Measurements from ENCODE around the gene ACTG1.

Gene ACTG1

DNA sequence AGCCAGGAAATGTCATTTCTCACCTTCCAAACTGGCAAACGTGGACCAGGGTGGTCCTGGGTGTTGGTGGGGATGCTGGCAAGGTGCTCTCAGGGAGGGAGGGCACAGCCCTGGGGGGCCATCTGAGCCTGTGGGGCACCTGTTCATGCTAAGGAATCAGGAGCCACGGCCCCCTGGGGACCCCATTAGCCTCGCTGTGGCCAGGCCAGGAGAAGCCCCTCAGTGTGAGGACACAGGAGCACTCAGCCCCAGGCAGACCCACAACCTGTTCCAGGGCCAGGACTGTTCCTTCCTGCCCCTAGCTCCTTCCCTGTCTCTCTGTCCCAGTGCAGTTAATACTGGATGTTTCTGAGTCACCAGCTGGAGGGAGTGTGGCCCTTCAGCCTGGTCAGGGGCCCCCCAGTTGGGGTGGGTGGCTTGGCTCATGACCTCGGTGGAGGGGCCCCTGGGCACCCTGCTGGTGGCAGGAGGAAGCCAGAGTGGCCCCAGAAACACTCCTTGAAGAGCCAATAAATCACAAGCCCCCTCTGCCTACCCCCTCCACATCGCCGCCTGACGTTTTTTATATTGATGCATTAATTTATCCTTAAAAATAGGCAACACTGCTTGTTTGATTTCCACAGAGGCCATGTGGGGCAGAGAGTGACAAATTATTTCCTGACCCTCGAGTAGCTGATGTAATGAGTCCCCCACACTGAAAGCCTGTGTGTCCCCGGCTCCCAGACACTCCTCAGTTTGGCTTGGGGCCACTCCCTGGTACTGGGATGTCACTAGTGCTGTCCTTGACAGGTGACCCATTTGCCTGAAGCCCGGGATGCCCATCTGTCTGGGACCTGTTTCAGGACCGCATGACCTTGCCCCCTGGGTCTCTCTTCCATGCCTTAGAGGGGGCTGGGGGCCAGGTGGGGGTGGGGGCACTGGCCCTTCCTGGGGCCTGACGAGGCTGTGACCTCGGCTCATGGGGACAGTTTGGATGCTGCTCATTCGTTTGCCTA lies 22.3 kb downstream of the ACTG1 start:
- Histone ChIP-seq H3K27me3 (no peaks in the 10 kb centered on the region), H3K9me3 (no peaks in the 10 kb centered on the region), H3K4me1 (peaks cover 12% of the 10 kb centered on the region), H3K4me3 (ENCODE audit: low read depth, low read length) (no peak overlapping the region), H3K36me3 (no peaks in the 10 kb centered on the region)
- DNase-seq, result no peak
- TF ChIP-seq, protein P1, sequence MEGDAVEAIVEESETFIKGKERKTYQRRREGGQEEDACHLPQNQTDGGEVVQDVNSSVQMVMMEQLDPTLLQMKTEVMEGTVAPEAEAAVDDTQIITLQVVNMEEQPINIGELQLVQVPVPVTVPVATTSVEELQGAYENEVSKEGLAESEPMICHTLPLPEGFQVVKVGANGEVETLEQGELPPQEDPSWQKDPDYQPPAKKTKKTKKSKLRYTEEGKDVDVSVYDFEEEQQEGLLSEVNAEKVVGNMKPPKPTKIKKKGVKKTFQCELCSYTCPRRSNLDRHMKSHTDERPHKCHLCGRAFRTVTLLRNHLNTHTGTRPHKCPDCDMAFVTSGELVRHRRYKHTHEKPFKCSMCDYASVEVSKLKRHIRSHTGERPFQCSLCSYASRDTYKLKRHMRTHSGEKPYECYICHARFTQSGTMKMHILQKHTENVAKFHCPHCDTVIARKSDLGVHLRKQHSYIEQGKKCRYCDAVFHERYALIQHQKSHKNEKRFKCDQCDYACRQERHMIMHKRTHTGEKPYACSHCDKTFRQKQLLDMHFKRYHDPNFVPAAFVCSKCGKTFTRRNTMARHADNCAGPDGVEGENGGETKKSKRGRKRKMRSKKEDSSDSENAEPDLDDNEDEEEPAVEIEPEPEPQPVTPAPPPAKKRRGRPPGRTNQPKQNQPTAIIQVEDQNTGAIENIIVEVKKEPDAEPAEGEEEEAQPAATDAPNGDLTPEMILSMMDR (IDR thresholded peaks at IDR 0.05; ENCODE audit: low read depth, low read length), result 0 out of 2 replicates have a peak, but pooled peaks have one; percentile 11

DNA sequence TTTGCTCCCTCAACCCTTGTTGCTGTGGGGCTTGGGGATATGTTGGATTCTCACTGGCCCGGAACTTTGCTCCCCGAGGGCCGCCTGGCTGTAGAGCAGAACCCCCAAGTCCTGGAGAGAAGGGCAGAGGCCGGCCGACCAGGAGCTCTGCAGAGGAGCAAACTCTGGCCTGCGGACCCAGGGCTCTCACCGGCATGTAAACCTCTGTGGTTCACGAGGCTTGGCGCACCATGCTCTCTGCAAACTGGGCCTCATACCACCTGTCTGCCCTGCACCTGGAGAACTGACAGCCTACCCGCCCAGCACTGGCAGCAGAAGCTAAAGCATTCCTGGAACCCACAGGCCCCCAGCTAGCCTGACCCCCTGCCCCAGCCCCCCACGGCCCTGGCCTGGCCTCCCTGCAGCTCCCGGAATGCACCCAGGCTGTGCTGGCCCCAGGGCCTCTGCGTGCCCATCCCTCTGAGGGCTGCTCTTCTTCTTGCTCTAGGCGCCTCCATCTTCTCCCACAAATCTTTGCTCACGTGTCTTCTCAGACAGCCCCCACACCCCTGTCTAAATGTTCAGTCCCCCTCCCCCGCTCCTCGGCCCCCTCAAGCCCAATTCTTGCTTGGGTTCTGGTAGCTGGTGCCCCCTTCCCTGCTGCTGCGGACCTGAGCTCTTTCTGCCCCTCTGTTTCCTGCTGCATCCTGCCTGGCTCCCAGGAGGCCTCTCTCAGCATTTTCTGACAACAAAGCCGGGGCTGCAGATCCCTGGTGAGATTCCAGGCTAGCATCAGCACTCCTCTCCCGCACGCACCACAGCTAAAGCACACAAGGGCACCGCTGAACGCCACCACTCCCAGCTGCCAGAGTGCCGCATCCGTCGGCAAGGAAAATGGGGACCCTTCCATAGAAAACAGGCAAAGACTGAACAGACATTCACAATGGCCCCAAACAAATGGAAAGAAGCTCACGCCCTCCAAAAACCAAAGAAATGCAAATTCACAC lies 23.3 kb downstream of the ACTG1 start:
- Histone ChIP-seq H3K4me1 (peaks cover 12% of the 10 kb centered on the region), H3K27me3 (no peaks in the 10 kb centered on the region), H3K4me3 (ENCODE audit: low read depth, low read length) (no peak overlapping the region), H3K9me3 (no peaks in the 10 kb centered on the region), H3K36me3 (no peaks in the 10 kb centered on the region)
- TF ChIP-seq, protein P1 (IDR thresholded peaks at IDR 0.05; ENCODE audit: low read depth, low read length), result no peak
- DNase-seq, result peak; percentile 69

DNA sequence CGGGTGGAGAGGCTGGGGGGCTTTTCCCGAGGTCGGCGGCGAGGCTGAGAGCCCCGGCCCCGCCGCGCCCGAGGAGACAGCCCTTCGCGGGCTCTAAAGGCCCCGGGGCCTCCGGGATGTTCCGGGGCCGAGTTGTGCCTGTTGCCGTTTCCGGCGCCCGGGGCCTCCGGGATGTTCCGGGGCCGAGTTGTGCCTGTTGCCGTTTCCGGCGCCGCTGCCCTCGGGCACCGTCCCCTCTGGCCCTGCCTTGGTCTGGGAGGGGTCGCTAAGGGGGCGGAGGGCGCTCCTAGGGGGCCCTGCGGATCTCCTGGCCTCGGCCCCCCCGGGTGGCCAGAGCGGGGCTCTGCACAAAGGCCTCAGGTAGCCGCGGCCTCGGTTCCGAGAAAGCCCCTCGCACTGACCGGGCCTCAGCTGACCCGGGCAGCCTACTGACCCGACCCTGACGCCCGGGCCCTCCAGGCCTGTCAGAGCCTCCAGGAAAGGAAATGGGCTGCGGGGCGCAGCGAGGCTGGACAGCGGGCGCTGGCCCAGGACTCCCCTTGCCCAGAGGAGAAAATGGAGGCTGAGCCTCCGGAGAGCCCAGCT lies 24.2 kb downstream of the ACTG1 start:
- no peaks in the 10 kb centered on the region for H3K27me3 ChIP-seq
- peaks cover 14% of the 10 kb centered on the region for H3K4me1 ChIP-seq
- no peak for DNase-seq
- TF ChIP-seq, protein P1 (IDR thresholded peaks at IDR 0.05; ENCODE audit: low read depth, low read length), result no peak
- H3K36me3 ChIP-seq, result no peaks in the 10 kb centered on the region
- no peaks in the 10 kb centered on the region for H3K9me3 ChIP-seq
- H3K4me3 ChIP-seq (ENCODE audit: low read depth, low read length), result peak overlapping the region; percentile 29

DNA sequence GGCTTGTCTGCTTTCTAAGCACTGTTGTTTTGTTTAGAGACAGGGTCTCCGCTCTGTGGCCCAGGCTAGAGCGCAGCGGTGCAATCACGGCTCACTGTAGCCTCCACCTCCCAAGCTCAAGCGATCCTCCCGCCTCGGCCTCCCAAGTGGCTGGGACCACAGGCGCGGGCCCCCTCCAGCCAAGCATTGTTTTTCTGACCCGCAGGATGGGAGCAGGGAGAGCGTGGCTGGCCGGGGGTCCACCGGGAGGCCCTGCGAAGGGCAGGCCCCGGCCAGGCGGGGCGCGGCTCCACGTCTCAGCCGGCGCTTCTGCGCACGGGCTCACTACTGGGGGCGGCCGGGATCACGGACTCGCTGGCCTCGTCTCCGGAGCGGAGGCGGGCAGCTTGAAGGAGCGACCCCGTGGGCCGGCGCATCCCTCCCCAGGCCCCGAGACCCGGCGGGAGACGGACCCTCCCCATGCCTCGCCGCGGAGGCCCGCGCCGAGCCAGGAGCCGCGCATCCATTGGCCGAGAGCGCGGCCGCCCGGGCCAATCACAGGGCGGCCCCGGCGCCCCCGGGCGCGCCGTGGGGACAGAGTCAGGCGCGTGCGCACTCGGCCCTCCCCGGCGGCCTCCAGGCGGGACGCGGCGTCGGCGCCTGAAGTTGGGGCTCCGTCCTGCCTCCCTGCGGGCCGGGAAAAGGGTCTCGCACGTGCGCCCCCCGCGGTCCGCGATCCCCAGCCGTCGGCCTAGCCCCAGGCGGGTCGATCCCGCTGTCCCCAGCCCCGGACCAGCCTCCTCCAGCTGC lies 24.9 kb downstream of the ACTG1 start:
- no peaks in the 10 kb centered on the region for H3K9me3 ChIP-seq
- TF ChIP-seq, protein P1 (IDR thresholded peaks at IDR 0.05; ENCODE audit: low read depth, low read length), result no peak
- peaks cover 14% of the 10 kb centered on the region for H3K4me1 ChIP-seq
- peak; percentile 71 for DNase-seq
- H3K36me3 ChIP-seq, result no peaks in the 10 kb centered on the region
- no peaks in the 10 kb centered on the region for H3K27me3 ChIP-seq
- H3K4me3 ChIP-seq (ENCODE audit: low read depth, low read length), result peak overlapping the region; percentile 29

DNA sequence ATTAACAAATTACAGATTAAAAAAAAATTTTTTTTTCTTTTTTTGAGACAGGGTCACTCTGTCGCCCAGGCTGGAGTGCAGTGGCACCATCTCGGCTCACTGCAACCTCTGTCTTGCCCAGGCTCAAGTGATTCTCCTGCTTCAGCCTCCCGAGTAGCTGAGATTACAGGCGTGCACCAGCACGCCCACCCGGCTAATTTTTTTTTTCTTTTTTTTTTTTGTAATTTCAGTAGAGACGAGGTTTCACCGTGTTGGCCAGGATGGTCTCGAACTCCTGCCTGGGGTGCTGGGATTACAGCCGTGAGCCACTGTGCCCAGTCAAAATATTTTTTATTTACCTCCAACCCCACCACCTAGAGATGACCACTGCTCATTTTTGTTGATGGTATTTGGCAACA lies 25.5 kb downstream of the ACTG1 start:
- Histone ChIP-seq H3K4me3 (ENCODE audit: low read depth, low read length) (no peak overlapping the region), H3K36me3 (no peaks in the 10 kb centered on the region), H3K4me1 (peaks cover 14% of the 10 kb centered on the region), H3K27me3 (no peaks in the 10 kb centered on the region), H3K9me3 (no peaks in the 10 kb centered on the region)
- no peak for DNase-seq
- TF ChIP-seq, protein P1 (IDR thresholded peaks at IDR 0.05; ENCODE audit: low read depth, low read length), result no peak

Data from BE2C (cell line).